Liver (tissue), 9 donors: ENCODE data around the gene HJURP. TPM values are rescaled to one million over a fixed set of nuclear protein-coding genes. Genes with fewer than 3 reads are reported as not detected.

ENCODE experiments used
- DNase-seq: peaks from one replicate; pipeline ENCODE4 v3.0.0-alpha.2; 2017; ENCODE audit warnings: low spot score
- H3K27ac ChIP-seq, 2 donors: one replicate each; pipeline ENCODE4 v1.7.0; 2013; ENCODE audit warnings: inconsistent platforms in 2 of 2, low read length in 2 of 2, control low read depth in 1 of 2, low read depth in 1 of 2, mild to moderate bottlenecking in 1 of 2
- H3K27me3 ChIP-seq, 4 donors: one replicate each; pipeline versions ENCODE4 v1.6.1 to v1.7.0; 2013; ENCODE audit warnings: low read length in 3 of 4, inconsistent platforms in 1 of 4, mild to moderate bottlenecking in 1 of 4, moderate library complexity in 1 of 4; ENCODE audit not compliant: control insufficient read depth in 4 of 4, insufficient read depth in 4 of 4
- H3K36me3 ChIP-seq, 4 donors: one replicate each; pipeline versions ENCODE4 v1.6.1 to v1.7.0; 2013; ENCODE audit warnings: low read length in 3 of 4, mild to moderate bottlenecking in 3 of 4, low read depth in 1 of 4, moderate library complexity in 1 of 4; ENCODE audit not compliant: control insufficient read depth in 4 of 4, insufficient read depth in 3 of 4
- H3K4me1 ChIP-seq, 4 donors: one replicate each; pipeline versions ENCODE4 v1.6.1 to v1.7.0; 2013; ENCODE audit warnings: low read length in 3 of 4, mild to moderate bottlenecking in 3 of 4, moderate library complexity in 1 of 4; ENCODE audit not compliant: control insufficient read depth in 4 of 4, insufficient read depth in 4 of 4
- H3K4me3 ChIP-seq, 3 donors: one replicate each; pipeline versions ENCODE4 v1.6.1 to v1.7.0; 2013; ENCODE audit warnings: low read length in 3 of 3, control low read depth in 1 of 3, low read depth in 1 of 3, mild to moderate bottlenecking in 1 of 3
- H3K9ac ChIP-seq, 2 donors: one replicate each; pipeline ENCODE4 v1.7.0; 2013; ENCODE audit warnings: low read length in 2 of 2, mild to moderate bottlenecking in 2 of 2, moderate library complexity in 2 of 2, control low read depth in 1 of 2, low read depth in 1 of 2
- H3K9me3 ChIP-seq, 4 donors: one replicate each; pipeline versions ENCODE4 v1.6.1 to v1.7.0; 2013; ENCODE audit warnings: low read length in 3 of 4; ENCODE audit not compliant: control insufficient read depth in 4 of 4
- EGR1 ChIP-seq, 2 donors: IDR thresholded peaks; 2 replicates each; pipeline ENCODE4 v1.6.1; 2016 to 2018; ENCODE audit warnings: antibody characterized with exemption in 2 of 2, low read depth in 2 of 2
- FOXA1 ChIP-seq: IDR thresholded peaks from 2 replicates; pipeline ENCODE4 v1.6.1; 2016; ENCODE audit warnings: antibody characterized with exemption
- FOXA2 ChIP-seq: IDR thresholded peaks from 2 replicates; pipeline ENCODE4 v1.6.1; 2016; ENCODE audit warnings: antibody characterized with exemption
- GABPA ChIP-seq, 2 donors: IDR thresholded peaks in 1 of 2; conservative IDR thresholded peaks in 1 of 2; 2 replicates each; pipeline ENCODE4 v1.6.1; 2016; ENCODE audit warnings: antibody characterized with exemption in 2 of 2, mild to moderate bottlenecking in 1 of 2, moderate library complexity in 1 of 2
- HNF4A ChIP-seq, 2 donors: conservative IDR thresholded peaks; 2 replicates each; pipeline ENCODE4 v1.6.1; 2016; ENCODE audit warnings: antibody characterized with exemption in 2 of 2, mild to moderate bottlenecking in 2 of 2
- HNF4G ChIP-seq: IDR thresholded peaks from 2 replicates; pipeline ENCODE4 v1.6.1; 2016; ENCODE audit warnings: antibody characterized with exemption
- JUND ChIP-seq, 2 donors: IDR thresholded peaks; 2 replicates each; pipeline ENCODE4 v1.6.1; 2016; ENCODE audit warnings: antibody characterized with exemption in 2 of 2
- NR2F2 ChIP-seq: IDR thresholded peaks from 2 replicates; pipeline ENCODE4 v1.6.1; 2016; ENCODE audit warnings: antibody characterized with exemption
- RAD21 ChIP-seq, 2 donors: IDR thresholded peaks; 2 replicates each; pipeline ENCODE4 v1.6.1; 2016; ENCODE audit warnings: antibody characterized with exemption in 2 of 2, mild to moderate bottlenecking in 2 of 2
- RXRA ChIP-seq, 2 donors: IDR thresholded peaks; 2 replicates each; pipeline ENCODE4 v1.6.1; 2017 to 2018; ENCODE audit warnings: antibody characterized with exemption in 2 of 2, mild to moderate bottlenecking in 1 of 2
- SP1 ChIP-seq: IDR thresholded peaks from 2 replicates; pipeline ENCODE4 v1.6.1; 2018; ENCODE audit warnings: antibody characterized with exemption, mild to moderate bottlenecking
- TAF1 ChIP-seq: conservative IDR thresholded peaks from 2 replicates; pipeline ENCODE4 v1.6.1; 2016; ENCODE audit warnings: antibody characterized with exemption, mild to moderate bottlenecking
- YY1 ChIP-seq: IDR thresholded peaks from 2 replicates; pipeline ENCODE4 v1.6.1; 2016; ENCODE audit warnings: antibody characterized with exemption, mild to moderate bottlenecking
- WGBS: extraction: QIAGEN DNeasy Blood & Tissue Kit; methylation state at CpG from one replicate; pipeline ENCODE4 v1.1.7; 2013; 5-methylcytosine and 5-hydroxymethylcytosine counted together
- polyA plus RNA-seq, 2 donors: library from polyadenylated mRNA; stranded (reverse) in 1 of 2; unstranded in 1 of 2; fragments of 200-250 nt in 1 of 2; fragments of >200 nt in 1 of 2; fragmentation: Nextera tagmentation in 1 of 2; extraction: Ambion mirVana in 1 of 2; gene quantifications; one replicate each; pipeline versions ENCODE4 v1.2.1 to v1.2.3, GENCODE V29; 2013 to 2015
- total RNA-seq, 2 donors: library from RNA; depleted of rRNA; stranded (reverse); fragments of >200 nt; gene quantifications; one replicate each; pipeline ENCODE4 v1.2.3, GENCODE V29; 2014
- TF ChIP-seq, protein P1 (sequence below): IDR thresholded peaks from 2 replicates; pipeline ENCODE4 v1.6.1; 2016; ENCODE audit warnings: antibody characterized with exemption
- TF ChIP-seq, protein P2 (sequence below): IDR thresholded peaks from 2 replicates; pipeline ENCODE4 v1.6.1; 2016; ENCODE audit warnings: antibody characterized with exemption, mild to moderate bottlenecking
- TF ChIP-seq, protein P3 (sequence below): IDR thresholded peaks from 2 replicates; pipeline ENCODE4 v1.6.1; 2016; ENCODE audit warnings: antibody characterized with exemption
- TF ChIP-seq, protein P4 (sequence below): fragments of 150-350 bp; IDR thresholded peaks from 2 replicates; pipeline ENCODE4 v1.5.1; 2017; ENCODE audit warnings: improper control_type of control experiment, low read depth, low read length; ENCODE audit not compliant: missing input control
- TF ChIP-seq, protein P5 (sequence below): IDR thresholded peaks from 2 replicates; pipeline ENCODE4 v1.6.1; 2016; ENCODE audit warnings: antibody characterized with exemption
- donor health status: healthy.
- donor health status: healthy.
- donor health status: healthy.
- donor health status: healthy.
- donor health status: healthy.

HJURP gene
- total and polyA plus RNA-seq, 4 donors: 0.08 to 32.9 (median 1.4) TPM

DNA sequence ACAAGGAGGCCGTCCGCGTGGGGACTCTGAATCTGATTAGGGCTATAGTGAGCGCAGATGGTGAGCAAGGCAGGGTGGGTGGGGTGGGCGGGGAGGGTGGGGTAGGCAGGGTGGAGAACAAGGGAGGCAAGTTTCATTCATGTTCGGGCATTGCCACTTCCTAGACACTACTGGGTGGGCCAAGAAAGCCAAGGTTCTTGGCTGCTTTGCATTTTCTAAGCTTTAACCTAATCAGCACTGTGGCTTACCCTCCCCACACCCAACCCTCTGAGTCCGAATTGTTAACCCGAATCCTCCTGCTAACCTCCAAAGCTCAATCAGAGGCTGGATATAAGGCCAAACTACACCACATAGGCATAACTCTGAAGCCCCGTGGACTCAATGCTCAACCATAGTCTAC lies 58.1 kb downstream of the HJURP start:
- Histone ChIP-seq H3K9me3 (no peaks in the 10 kb centered on the region), H3K36me3 (no peaks in the 10 kb centered on the region), H3K27me3 (no peaks in the 10 kb centered on the region), H3K4me1 (no peaks in the 10 kb centered on the region), H3K9ac (no peak overlapping the region), H3K27ac (no peak overlapping the region), H3K4me3 (no peak overlapping the region)
- WGBS: 93% methylated on average over 9 of the region's 9 CpGs
- DNase-seq: no peak
- TF ChIP-seq RAD21 (IDR thresholded peaks at IDR 0.05) (no peak), HNF4A (conservative IDR thresholded peaks at IDR 0.05) (no peak), FOXA1 (no peak), GABPA (IDR thresholded peaks at IDR 0.05 in 1 of 2, conservative IDR thresholded peaks at IDR 0.05 in 1 of 2) (no peak), TAF1 (no peak), JUND (IDR thresholded peaks at IDR 0.05) (no peak), NR2F2 (no peak), YY1 (no peak), SP1 (no peak), RXRA (IDR thresholded peaks at IDR 0.05) (no peak), EGR1 (IDR thresholded peaks at IDR 0.05; ENCODE audit: low read depth in 2 of 2) (no peak), HNF4G (no peak), FOXA2 (no peak)
- TF ChIP-seq, protein P1, sequence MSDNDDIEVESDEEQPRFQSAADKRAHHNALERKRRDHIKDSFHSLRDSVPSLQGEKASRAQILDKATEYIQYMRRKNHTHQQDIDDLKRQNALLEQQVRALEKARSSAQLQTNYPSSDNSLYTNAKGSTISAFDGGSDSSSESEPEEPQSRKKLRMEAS: no peak
- TF ChIP-seq, protein P2, sequence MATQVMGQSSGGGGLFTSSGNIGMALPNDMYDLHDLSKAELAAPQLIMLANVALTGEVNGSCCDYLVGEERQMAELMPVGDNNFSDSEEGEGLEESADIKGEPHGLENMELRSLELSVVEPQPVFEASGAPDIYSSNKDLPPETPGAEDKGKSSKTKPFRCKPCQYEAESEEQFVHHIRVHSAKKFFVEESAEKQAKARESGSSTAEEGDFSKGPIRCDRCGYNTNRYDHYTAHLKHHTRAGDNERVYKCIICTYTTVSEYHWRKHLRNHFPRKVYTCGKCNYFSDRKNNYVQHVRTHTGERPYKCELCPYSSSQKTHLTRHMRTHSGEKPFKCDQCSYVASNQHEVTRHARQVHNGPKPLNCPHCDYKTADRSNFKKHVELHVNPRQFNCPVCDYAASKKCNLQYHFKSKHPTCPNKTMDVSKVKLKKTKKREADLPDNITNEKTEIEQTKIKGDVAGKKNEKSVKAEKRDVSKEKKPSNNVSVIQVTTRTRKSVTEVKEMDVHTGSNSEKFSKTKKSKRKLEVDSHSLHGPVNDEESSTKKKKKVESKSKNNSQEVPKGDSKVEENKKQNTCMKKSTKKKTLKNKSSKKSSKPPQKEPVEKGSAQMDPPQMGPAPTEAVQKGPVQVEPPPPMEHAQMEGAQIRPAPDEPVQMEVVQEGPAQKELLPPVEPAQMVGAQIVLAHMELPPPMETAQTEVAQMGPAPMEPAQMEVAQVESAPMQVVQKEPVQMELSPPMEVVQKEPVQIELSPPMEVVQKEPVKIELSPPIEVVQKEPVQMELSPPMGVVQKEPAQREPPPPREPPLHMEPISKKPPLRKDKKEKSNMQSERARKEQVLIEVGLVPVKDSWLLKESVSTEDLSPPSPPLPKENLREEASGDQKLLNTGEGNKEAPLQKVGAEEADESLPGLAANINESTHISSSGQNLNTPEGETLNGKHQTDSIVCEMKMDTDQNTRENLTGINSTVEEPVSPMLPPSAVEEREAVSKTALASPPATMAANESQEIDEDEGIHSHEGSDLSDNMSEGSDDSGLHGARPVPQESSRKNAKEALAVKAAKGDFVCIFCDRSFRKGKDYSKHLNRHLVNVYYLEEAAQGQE: no peak

DNA sequence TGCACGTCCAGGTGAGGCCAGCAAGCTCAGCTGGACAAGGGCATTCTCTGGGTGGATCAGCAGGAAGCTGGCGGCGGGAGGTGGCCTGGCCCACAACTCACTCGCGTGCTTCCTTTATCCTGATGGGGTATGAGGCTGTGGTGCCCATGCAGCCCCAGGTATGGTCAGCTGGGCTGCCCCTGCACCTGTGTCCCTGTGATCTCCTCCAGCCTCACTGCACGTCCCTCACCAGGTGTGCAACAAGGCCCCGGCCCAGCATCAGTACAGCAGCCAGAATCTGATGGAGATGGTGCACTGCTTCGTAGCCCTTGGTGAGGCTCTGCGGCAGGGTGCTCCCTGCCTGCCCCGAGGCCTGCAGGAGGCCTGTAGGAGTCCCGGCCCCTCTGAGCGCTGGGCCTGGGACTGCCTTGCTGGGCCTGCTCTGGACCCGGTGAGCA lies 58.6 kb downstream of the HJURP start:
- no peaks in the 10 kb centered on the region for H3K9me3 ChIP-seq
- DNase-seq: no peak

More for the DNA sequence above, 58.6 kb downstream of the HJURP start:
- no peak overlapping the region for H3K27ac ChIP-seq
- TF ChIP-seq TAF1: no peak
- TF ChIP-seq, protein P2: no peak
- no peak for TF ChIP-seq RAD21 (IDR thresholded peaks at IDR 0.05)
- TF ChIP-seq, protein P1: no peak
- TF ChIP-seq, protein P3, sequence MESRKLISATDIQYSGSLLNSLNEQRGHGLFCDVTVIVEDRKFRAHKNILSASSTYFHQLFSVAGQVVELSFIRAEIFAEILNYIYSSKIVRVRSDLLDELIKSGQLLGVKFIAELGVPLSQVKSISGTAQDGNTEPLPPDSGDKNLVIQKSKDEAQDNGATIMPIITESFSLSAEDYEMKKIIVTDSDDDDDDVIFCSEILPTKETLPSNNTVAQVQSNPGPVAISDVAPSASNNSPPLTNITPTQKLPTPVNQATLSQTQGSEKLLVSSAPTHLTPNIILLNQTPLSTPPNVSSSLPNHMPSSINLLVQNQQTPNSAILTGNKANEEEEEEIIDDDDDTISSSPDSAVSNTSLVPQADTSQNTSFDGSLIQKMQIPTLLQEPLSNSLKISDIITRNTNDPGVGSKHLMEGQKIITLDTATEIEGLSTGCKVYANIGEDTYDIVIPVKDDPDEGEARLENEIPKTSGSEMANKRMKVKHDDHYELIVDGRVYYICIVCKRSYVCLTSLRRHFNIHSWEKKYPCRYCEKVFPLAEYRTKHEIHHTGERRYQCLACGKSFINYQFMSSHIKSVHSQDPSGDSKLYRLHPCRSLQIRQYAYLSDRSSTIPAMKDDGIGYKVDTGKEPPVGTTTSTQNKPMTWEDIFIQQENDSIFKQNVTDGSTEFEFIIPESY: no peak
- TF ChIP-seq SP1: no peak
- no peak for TF ChIP-seq GABPA (IDR thresholded peaks at IDR 0.05 in 1 of 2, conservative IDR thresholded peaks at IDR 0.05 in 1 of 2)
- TF ChIP-seq, protein P4, sequence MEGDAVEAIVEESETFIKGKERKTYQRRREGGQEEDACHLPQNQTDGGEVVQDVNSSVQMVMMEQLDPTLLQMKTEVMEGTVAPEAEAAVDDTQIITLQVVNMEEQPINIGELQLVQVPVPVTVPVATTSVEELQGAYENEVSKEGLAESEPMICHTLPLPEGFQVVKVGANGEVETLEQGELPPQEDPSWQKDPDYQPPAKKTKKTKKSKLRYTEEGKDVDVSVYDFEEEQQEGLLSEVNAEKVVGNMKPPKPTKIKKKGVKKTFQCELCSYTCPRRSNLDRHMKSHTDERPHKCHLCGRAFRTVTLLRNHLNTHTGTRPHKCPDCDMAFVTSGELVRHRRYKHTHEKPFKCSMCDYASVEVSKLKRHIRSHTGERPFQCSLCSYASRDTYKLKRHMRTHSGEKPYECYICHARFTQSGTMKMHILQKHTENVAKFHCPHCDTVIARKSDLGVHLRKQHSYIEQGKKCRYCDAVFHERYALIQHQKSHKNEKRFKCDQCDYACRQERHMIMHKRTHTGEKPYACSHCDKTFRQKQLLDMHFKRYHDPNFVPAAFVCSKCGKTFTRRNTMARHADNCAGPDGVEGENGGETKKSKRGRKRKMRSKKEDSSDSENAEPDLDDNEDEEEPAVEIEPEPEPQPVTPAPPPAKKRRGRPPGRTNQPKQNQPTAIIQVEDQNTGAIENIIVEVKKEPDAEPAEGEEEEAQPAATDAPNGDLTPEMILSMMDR: no peak
- TF ChIP-seq EGR1 (IDR thresholded peaks at IDR 0.05; ENCODE audit: low read depth in 2 of 2): no peak
- no peak for TF ChIP-seq FOXA2
- no peak for TF ChIP-seq FOXA1
- TF ChIP-seq YY1: no peak
- TF ChIP-seq RXRA (IDR thresholded peaks at IDR 0.05): no peak
- TF ChIP-seq, protein P5, sequence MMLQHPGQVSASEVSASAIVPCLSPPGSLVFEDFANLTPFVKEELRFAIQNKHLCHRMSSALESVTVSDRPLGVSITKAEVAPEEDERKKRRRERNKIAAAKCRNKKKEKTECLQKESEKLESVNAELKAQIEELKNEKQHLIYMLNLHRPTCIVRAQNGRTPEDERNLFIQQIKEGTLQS: no peak
- TF ChIP-seq HNF4G: no peak
- no peak for TF ChIP-seq HNF4A (conservative IDR thresholded peaks at IDR 0.05)
- no peak for TF ChIP-seq JUND (IDR thresholded peaks at IDR 0.05)
- TF ChIP-seq NR2F2: no peak
- no peaks in the 10 kb centered on the region for H3K4me1 ChIP-seq
- 95% methylated on average over 13 of the region's 13 CpGs for WGBS
- no peak overlapping the region for H3K9ac ChIP-seq
- H3K27me3 ChIP-seq: no peaks in the 10 kb centered on the region
- H3K4me3 ChIP-seq: no peak overlapping the region
- no peaks in the 10 kb centered on the region for H3K36me3 ChIP-seq
